K562 (cell line): ENCODE data around the gene MIEF1. TPM values are rescaled to one million over a fixed set of nuclear protein-coding genes. Genes with fewer than 3 reads are reported as not detected.

Experiments
- ATF7 ChIP-seq: fragments of 450-650 bp; IDR thresholded peaks from 2 replicates; pipeline ENCODE4 v1.7.1; 2014; ENCODE audit warnings: mild to moderate bottlenecking, moderate library complexity
- BHLHE40 ChIP-seq: IDR thresholded peaks from 2 replicates; pipeline ENCODE4 v1.6.1; 2011; ENCODE audit warnings: low read length, improper control_type of control experiment
- DACH1 ChIP-seq: fragments of 450-650 bp; IDR thresholded peaks from 2 replicates; pipeline ENCODE4 v1.6.1; 2018; ENCODE audit not compliant: partially characterized antibody
- GTF2B ChIP-seq: IDR thresholded peaks from 2 replicates; pipeline ENCODE4 v1.6.1; 2011; ENCODE audit not compliant: insufficient read length; ENCODE audit errors: extremely low read depth
- HDAC1 ChIP-seq, 2 experiments: fragments of 450-650 bp; IDR thresholded peaks; 2 replicates each; pipeline ENCODE4 v1.6.1; 2016 to 2017; ENCODE audit warnings: inconsistent platforms in 1 of 2, mild to moderate bottlenecking in 1 of 2, moderate library complexity in 1 of 2
- HNRNPLL ChIP-seq: fragments of 200-400 bp; formaldehyde crosslinking; IDR thresholded peaks from 2 replicates; pipeline ENCODE4 v1.6.1; 2017; ENCODE audit warnings: low read length, low read depth, mild to moderate bottlenecking; ENCODE audit not compliant: poor library complexity, severe bottlenecking
- IRF2 ChIP-seq: sonication (generic); formaldehyde crosslinking; IDR thresholded peaks from 2 replicates; pipeline ENCODE4 v1.8.1; 2022; ENCODE audit warnings: mild to moderate bottlenecking, missing genetic modification reagents
- MLX ChIP-seq, 2 experiments: fragments of 450-650 bp in 1 of 2; sonication (generic) in 1 of 2; formaldehyde crosslinking; conservative IDR thresholded peaks; 2 replicates each; pipeline versions ENCODE4 v1.4.0 to v1.8.1; 2020 to 2022; ENCODE audit warnings: mild to moderate bottlenecking in 1 of 2, missing genetic modification reagents in 1 of 2
- MYNN ChIP-seq, 2 experiments: sonication (generic); formaldehyde crosslinking in 1 of 2; IDR thresholded peaks; 2 replicates each; pipeline versions ENCODE4 v1.5.0 to v1.6.1; 2016 to 2020; ENCODE audit warnings: antibody characterized with exemption in 1 of 2, missing genetic modification reagents in 1 of 2
- POU5F1 ChIP-seq: fragments of 150-350 bp; IDR thresholded peaks from 2 replicates; pipeline ENCODE4 v1.6.1; 2014; ENCODE audit warnings: borderline replicate concordance, low read length, low read depth, mild to moderate bottlenecking; ENCODE audit not compliant: partially characterized antibody
- SIRT6 ChIP-seq: IDR thresholded peaks from one replicate; pipeline ENCODE4 v1.6.1; 2012; ENCODE audit warnings: low read depth, mild to moderate bottlenecking, control low read depth, inconsistent platforms, low read length, moderate library complexity
- ZFX ChIP-seq: sonication (generic); formaldehyde crosslinking; IDR thresholded peaks from 2 replicates; pipeline ENCODE4 v1.8.0; 2022; ENCODE audit warnings: mild to moderate bottlenecking, missing genetic modification reagents, moderate library complexity
- ZNF12 ChIP-seq: sonication (generic); formaldehyde crosslinking; IDR thresholded peaks from 2 replicates; pipeline ENCODE4 v1.4.0; 2020; ENCODE audit warnings: mild to moderate bottlenecking, missing genetic modification reagents
- ZNF766 ChIP-seq: fragments of 200-800 bp; sonication (Bioruptor generic); conservative IDR thresholded peaks from 2 replicates; pipeline ENCODE4 v1.6.1; 2016; ENCODE audit warnings: missing genetic modification characterization, missing compliant biosample characterization
- polyA plus RNA-seq, 8 experiments: library from polyadenylated mRNA; depleted of rRNA in 4 of 8; stranded (reverse) in 5 of 8; unstranded in 3 of 8; fragments of >200 nt; fragmentation: Nextera tagmentation in 2 of 8; fragmentation: Illumina TruSeq in 1 of 8; extraction: Ambion mirVana in 2 of 8; extraction: Trizol in 1 of 8; gene quantifications; 2 replicates each; pipeline versions ENCODE4 v1.2.1 to v1.2.3, GENCODE V29; 2011 to 2014; ENCODE audit warnings: inconsistent platforms in 1 of 8, missing spikeins in 1 of 8
- total RNA-seq, 7 experiments: library from RNA; depleted of rRNA in 6 of 7; stranded (reverse); fragments of >200 nt in 6 of 7; fragmentation: Illumina TruSeq in 2 of 7; extraction: Trizol in 2 of 7; gene quantifications; 2 replicates each; pipeline versions ENCODE4 v1.2.1 to v1.2.3, GENCODE V29; 2011 to 2021; ENCODE audit warnings: low replicate concordance in 1 of 7
- TF ChIP-seq, protein P1 (sequence below), 2 experiments: fragments of 450-650 bp; conservative IDR thresholded peaks; 2 replicates each; pipeline ENCODE4 v1.6.1; 2017; ENCODE audit warnings: mild to moderate bottlenecking in 2 of 2, moderate library complexity in 2 of 2
- TF ChIP-seq, protein P2 (sequence below): sonication (generic); formaldehyde crosslinking; IDR thresholded peaks from 2 replicates; pipeline ENCODE4 v1.8.0; 2022; ENCODE audit warnings: mild to moderate bottlenecking, missing genetic modification reagents

The MIEF1 gene
- total and polyA plus RNA-seq, 9 of the 15 experiments (the other 6 are each of a cell fraction or from before 2014, with no cell fraction given): 10.9 to 51.8 (median 25.5) TPM

DNA sequence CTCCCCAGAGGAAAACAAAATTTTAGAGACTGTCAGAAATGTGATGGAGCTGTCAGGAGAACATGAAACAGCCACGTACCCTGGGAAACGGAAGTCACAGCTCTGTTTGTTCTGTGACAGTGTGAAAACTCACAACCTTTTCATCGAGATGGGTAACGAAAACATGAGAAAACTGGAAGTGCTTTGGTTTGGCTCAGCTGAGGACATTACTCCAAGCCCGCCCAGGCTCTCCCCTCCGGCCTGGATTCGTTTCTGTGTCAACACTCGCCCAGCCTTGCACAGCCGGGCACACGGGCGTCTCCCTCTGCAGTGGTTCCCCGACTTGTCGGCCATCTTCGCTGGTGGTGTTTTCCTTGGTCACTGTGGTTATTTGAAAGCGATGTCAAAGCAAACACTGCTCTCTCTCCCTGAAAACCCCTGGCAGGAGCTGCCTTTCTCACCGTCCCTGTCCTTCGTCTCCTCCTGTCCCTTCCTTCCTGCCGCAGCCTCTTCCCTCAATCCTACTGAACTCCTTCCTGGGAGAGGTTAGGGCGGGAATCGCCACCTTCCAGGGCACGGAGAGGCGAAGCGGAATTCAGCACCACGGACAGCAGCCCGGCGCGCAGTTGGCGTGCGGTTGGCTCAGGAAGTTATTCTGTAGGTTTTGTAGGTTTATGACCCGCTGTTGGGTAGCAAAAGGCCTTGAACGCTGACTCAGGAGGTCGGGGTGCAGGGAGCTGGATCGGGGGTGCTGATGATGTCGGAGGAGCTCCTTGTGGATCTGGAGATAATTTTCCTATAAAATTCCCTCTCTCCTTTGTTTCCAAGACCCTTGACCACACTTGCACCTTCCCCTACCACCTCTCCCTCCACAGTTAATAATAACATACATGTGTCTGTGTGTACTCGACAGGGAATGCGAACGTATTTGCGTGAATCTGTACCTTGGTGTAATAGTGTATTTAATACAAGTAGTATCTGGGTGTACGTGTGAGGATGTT lies 43.6 kb downstream of the MIEF1 start (continued):
- TF ChIP-seq BHLHE40 (no peak), MLX (CRISPR knock-in tag; conservative IDR thresholded peaks at IDR 0.05) (no peak), HNRNPLL (peak; percentile 96), ZNF766 (CRISPR knock-in tag) (peak; percentile 66; the same call in 1 of the 2 replicates), ZFX (no peak), ZNF12 (CRISPR knock-in tag) (no peak), POU5F1 (no peak), ATF7 (no peak), MYNN (IDR thresholded peaks at IDR 0.05) (no peak), MYNN (CRISPR knock-in tag; IDR thresholded peaks at IDR 0.05) (no peak), HDAC1 (IDR thresholded peaks at IDR 0.05) (peak in 1 of 2 experiments; percentile 30; a peak in 1 of 4 replicates), DACH1 (no peak), IRF2 (CRISPR knock-in tag) (no peak), GTF2B (no peak), SIRT6 (no peak)
- TF ChIP-seq, protein P1, sequence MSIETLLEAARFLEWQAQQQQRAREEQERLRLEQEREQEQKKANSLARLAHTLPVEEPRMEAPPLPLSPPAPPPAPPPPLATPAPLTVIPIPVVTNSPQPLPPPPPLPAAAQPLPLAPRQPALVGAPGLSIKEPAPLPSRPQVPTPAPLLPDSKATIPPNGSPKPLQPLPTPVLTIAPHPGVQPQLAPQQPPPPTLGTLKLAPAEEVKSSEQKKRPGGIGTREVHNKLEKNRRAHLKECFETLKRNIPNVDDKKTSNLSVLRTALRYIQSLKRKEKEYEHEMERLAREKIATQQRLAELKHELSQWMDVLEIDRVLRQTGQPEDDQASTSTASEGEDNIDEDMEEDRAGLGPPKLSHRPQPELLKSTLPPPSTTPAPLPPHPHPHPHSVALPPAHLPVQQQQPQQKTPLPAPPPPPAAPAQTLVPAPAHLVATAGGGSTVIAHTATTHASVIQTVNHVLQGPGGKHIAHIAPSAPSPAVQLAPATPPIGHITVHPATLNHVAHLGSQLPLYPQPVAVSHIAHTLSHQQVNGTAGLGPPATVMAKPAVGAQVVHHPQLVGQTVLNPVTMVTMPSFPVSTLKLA (conservative IDR thresholded peaks at IDR 0.05): peak in 1 of 2 experiments; percentile 49; a peak in 1 of 4 replicates
- TF ChIP-seq, protein P2, sequence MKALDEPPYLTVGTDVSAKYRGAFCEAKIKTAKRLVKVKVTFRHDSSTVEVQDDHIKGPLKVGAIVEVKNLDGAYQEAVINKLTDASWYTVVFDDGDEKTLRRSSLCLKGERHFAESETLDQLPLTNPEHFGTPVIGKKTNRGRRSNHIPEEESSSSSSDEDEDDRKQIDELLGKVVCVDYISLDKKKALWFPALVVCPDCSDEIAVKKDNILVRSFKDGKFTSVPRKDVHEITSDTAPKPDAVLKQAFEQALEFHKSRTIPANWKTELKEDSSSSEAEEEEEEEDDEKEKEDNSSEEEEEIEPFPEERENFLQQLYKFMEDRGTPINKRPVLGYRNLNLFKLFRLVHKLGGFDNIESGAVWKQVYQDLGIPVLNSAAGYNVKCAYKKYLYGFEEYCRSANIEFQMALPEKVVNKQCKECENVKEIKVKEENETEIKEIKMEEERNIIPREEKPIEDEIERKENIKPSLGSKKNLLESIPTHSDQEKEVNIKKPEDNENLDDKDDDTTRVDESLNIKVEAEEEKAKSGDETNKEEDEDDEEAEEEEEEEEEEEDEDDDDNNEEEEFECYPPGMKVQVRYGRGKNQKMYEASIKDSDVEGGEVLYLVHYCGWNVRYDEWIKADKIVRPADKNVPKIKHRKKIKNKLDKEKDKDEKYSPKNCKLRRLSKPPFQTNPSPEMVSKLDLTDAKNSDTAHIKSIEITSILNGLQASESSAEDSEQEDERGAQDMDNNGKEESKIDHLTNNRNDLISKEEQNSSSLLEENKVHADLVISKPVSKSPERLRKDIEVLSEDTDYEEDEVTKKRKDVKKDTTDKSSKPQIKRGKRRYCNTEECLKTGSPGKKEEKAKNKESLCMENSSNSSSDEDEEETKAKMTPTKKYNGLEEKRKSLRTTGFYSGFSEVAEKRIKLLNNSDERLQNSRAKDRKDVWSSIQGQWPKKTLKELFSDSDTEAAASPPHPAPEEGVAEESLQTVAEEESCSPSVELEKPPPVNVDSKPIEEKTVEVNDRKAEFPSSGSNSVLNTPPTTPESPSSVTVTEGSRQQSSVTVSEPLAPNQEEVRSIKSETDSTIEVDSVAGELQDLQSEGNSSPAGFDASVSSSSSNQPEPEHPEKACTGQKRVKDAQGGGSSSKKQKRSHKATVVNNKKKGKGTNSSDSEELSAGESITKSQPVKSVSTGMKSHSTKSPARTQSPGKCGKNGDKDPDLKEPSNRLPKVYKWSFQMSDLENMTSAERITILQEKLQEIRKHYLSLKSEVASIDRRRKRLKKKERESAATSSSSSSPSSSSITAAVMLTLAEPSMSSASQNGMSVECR (CRISPR knock-in tag): no peak; the same call in 1 of the 2 replicates
